HG03066 (cell line): ENCODE measurements around the gene BCL11B.

ENCODE experiments used
- ATAC-seq: cut with Tn5 transposase; IDR thresholded peaks from one replicate; pipeline ENCODE4 v1.9.1; 2021; ENCODE audit warnings: low read depth; ENCODE audit not compliant: unreplicated experiment

BCL11B gene

DNA sequence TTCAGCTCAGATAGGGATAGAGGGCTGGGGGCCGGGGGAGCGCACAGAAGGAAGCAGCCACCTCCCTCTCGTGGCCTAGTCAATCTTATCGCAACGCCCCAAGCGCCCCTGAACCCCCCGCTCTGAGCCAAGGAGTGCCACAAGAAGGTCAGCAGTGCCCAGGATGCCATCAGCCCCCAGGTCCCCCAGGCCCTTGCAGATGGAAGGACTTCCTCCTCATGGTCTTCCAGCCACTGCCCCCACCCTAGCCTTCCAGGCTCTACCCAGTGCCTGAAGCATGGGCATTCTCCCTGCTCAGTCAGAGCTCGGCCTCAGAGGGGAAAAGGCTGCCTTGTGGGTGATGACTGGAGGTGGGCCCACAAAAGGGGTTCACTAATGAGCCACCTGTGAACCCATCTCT lies 68.2 kb downstream of the BCL11B start:
- ATAC-seq = no peak

GRCh38 chr14:99203080-99203479 lies 68.9 kb downstream of the BCL11B start:
- no peak for ATAC-seq

GRCh38 chr14:99202516-99202915 lies 69.5 kb downstream of the BCL11B start:
- ATAC-seq = no peak

GRCh38 chr14:99201351-99202073 lies 70.5 kb downstream of the BCL11B start:
- ATAC-seq = no peak

DNA sequence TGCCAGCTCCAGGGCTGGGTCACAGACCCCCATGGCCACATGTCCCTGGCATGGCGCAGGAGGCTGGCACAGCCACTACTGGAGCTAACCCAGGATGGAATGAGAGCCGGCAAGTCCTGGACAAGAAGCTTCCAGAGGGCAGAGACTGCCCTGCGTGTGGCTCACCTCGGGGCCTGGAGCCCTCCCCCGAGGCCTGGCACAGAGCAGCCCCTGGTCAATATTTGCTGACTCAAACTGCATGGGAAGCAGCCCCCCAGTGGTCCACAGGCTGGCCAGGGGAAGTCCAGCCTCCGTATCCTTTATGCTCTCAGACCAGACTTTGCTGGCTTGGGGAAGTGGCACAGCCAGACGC lies 71.4 kb downstream of the BCL11B start:
- ATAC-seq = no peak

DNA sequence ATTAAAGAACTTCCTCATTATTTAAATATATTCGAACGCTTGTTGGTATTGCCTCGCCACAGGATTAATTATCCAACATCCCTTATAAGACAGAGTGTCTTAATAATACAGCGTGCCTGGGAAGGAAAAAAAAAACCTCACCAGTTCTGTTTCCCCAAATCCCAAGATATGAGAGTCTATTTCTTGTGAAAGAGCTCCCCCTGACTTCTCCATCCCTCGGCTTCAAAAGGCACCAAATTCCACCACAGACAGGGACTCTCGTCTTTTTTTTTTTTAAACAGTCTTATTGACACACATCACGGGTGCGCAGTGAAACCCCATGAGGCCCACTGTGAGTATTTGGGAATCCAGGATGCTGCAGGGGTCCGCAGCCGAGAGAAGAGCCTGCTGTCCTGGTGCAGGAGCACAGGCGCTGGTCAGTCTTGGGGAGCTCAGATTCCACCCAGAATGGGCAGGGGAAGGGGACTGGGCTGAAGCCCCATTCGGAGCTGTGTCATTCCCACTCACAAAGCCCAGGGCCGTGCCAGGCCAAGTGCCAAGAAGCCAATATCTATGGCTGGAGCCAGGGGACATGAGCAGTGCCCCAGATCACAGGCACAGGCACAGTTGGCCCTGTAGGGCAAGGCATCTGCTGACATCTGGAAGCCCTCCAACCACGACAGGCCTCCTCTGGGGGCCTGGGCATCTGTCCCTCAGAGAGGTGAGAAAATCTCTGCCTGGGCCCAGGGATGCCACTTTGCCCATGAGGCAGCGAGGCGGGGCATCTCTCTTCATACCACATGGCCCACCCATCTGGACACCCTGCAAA lies 71.9 kb downstream of the BCL11B start:
- no peak for ATAC-seq

- ATAC-seq = no peak
These were observed 73.1 kb downstream of the BCL11B start for GRCh38 chr14:99198746-99199502.

DNA sequence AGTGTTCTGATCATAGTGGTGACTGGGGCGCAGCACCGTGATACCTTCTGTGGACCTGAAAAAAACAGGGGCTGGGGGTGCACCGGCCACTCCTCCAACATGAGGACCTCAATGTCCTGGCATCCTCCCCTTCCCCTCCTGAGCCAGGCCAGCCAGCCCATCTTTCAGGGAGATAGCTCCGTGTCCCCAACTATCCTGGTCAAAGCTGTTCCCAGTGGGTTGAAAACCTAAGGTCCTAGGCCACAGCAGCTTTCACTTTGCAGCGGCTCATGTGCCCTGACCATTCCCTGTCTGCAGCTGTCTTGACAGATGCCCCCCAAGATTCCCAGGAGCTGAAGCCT lies 75.7 kb downstream of the BCL11B start:
- ATAC-seq = no peak

DNA sequence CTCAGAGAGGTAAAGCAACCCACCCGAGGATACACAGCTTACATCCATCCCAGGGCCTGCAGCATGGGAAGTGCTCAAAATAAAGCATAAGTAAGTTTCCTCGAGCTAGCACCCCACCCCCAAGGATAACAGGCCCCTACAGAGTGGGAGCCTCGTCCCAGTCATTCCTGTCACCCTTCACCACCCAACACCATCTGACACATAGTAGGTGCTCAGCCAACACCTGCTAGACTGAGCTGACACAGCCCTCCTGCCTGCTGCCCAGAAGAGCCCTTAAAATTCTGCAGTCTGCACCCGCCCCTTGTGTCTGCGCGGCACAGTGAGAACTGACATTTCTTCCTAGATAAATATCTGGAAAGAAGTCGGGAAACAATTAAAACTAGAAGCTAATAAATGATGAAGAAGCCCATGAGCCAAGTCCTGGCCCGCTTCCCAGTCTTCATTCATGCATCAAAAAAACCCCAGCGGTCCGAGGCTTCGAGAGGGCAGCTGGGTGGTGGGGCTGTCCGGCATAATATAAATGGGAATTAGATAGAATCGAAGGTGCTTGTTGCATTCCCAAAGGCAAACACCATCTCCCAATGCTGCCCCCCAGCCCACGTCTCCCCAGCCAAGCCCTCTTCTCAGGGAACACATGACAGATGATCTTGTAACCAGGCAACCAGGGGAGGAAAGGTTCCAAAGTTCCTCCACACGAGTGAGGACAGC lies 76.2 kb downstream of the BCL11B start:
- ATAC-seq = no peak

DNA sequence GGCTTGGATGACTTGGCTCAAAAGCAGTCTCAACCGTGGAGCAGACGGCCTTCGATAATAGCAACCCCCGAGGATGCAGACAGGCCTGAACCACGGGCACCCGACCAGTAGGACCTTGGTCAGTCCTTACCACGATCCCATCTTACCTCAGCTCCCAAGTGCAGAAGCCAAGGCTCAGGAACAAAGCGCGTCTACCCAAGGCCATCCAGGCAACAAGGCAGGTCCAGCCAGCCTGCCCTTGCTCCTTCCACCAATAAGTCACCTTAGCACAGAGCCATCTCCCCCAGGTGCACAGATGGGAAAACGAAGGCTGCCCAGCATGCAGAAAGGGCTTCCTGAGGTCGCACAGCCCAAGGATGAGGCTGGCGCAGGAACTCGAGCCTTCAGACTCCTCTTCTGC lies 77.3 kb downstream of the BCL11B start:
- ATAC-seq = no peak

- ATAC-seq = no peak
These were observed 77.9 kb downstream of the BCL11B start for GRCh38 chr14:99194136-99194535.

GRCh38 chr14:99192830-99193229 lies 79.2 kb downstream of the BCL11B start:
- no peak for ATAC-seq

DNA sequence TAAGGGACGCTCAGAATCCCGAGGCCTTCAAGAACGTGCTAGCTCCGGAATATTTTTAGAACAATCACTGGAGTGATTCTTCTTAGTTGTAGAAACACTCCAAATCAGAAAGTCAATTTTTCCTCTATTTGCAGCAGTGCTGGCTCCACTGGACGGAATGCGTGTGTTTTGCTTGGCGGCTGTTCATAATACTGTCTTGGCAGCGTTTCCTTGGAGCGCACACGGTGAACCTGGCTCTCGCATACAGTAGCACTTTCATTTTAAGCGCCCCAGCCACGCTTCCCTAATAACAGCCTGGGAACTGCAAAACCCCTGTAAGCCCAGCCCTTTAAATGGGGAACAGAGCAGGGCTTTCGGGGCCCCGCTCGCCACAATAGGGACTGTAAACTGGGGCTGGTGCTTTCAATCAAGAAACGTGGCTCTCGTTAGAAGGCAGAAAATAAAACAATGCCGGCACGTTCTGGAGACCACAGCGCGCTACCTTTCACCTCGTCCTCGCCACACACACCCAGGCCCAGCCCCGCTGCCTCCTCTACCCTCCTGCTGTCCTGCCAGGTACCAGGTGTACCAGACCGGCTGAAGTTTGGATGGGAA lies 79.9 kb downstream of the BCL11B start:
- ATAC-seq = no peak

DNA sequence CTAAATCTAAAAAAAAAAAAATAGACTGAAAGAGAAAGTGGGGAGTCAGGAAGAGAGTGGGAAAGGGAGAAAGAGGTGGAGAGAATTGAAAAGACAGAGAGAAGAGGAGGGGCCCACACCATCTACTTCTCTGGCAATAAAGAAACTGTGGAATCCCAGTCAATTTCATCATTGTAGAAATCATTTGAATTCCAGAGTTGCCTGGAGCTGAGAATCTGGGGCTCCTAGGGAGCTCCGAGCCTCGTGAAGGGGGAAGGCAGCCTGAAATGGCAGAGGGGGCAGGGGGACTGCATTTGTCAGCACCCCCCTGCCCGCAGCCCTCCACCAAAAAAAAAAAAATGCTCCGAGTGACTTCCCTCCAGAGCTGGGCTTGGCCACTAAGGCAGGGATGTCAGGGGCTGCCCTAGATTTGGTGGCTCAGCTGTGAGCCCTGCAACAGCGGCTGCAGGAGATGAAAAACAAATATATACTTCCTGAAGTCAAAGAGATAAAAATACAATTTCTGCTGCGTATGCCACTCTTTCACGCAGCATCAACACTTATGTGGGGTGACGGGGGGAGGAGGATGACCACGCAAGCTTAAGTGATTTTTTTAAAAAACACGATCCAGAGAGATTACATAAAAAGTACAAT lies 80.5 kb downstream of the BCL11B start:
- no peak for ATAC-seq

DNA sequence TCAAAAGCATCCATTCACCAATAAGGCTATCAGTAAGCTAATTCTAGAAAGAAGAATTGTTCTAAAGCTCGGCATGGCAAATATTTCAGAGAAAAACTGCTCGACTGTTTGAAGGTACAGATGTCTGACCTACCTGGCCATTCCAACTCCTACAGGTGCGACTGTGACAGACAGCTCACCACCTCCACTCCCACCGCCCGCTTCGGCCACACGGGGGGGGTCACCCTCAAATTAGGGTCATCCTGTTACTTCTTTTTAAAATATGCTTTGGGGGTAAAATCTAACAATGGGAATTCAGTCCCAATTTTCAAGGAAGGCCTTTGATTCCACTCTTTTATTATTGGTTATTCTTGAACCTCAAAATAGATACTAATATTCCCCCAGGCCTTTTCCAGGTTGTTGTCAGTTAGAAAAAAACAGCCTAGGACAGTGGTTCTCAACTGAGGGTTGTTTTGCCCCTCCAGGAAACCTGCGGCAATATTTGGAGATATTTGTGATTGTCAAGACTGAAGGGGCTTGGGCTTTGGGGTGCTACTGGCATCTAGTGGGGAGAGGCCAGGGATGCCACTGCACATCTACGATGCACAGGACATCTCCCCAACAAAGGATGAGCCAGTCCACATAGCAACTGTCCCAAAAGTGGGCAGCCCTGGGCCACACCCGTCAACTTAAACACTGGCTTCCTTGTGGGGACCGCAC lies 81.2 kb downstream of the BCL11B start:
- no peak for ATAC-seq

DNA sequence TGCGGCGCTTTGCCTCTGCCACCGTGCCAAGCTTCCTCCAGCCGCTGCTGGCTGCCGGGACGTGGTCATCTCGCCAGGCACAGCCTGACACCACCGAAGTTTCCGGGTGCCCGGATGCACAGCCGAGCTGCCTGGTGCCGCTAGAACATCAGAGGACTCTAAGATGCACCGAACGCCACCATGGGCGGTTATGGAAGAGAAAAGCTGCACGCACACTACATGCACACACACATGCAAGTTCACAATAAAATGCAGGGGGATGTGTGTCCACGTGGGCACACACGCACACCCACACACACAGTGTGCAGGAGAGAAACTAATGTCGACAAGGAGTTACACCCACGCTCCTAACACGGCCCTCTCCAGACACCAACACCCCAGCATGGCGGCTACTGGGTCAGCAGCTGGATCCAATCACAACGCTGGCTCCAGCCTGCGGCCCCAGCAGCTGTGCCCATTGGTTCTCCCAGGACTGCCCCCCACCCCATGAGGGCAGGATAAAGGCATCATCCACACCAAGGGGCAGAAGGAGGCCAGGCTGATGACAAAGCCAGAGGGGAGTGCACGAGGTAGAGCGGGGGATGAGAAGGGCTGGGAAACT lies 82.7 kb downstream of the BCL11B start:
- no peak for ATAC-seq

DNA sequence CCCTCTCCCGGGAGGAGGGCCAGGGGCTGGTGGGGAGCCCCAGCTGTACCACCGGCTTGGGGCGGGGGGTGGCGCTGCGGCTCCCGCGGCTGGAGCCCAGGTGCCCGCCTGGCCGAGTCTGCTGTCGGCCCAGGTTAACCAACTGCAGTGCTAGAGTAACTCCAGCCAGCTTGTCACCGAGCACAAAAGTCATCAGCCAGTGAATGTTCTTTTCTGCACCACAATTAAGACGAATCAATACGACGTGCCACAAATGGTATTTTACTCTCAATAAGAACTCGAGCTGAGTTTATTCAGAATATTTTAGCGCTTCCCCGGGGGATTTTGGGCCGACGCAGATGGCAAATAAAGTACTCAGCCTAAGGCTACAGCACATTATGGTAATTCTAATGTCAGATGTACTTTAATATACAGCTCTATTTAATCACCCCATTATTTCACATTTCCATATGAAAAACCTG lies 83.2 kb downstream of the BCL11B start:
- no peak for ATAC-seq

DNA sequence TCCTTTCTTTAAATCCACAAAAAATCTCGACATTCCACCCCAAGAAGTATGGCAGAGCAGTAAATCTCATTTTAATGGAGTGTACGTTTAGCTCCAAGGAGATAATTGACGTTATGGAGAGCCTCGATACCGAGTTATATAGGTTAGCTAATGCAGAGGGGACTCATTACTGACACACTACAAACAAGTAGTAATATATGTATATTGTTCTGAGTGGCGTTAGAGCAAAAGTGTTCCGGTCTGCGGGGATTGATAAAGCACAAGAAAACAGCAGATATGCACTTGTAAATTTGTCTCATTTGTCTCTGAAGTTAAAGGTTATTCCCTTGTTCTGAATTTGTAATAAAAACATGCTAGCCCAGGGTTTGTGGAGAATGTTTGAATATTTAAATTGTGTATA lies 84.1 kb downstream of the BCL11B start:
- ATAC-seq = no peak
